ENCODE data around the gene ANKS1A.

GRCh38 chr6:34990971-34991560, 102.0 kb downstream of the ANKS1A start:
- TF ChIP-seq, protein P1, sequence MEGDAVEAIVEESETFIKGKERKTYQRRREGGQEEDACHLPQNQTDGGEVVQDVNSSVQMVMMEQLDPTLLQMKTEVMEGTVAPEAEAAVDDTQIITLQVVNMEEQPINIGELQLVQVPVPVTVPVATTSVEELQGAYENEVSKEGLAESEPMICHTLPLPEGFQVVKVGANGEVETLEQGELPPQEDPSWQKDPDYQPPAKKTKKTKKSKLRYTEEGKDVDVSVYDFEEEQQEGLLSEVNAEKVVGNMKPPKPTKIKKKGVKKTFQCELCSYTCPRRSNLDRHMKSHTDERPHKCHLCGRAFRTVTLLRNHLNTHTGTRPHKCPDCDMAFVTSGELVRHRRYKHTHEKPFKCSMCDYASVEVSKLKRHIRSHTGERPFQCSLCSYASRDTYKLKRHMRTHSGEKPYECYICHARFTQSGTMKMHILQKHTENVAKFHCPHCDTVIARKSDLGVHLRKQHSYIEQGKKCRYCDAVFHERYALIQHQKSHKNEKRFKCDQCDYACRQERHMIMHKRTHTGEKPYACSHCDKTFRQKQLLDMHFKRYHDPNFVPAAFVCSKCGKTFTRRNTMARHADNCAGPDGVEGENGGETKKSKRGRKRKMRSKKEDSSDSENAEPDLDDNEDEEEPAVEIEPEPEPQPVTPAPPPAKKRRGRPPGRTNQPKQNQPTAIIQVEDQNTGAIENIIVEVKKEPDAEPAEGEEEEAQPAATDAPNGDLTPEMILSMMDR (conservative IDR thresholded peaks at IDR 0.05; ENCODE audit: low read depth, low read length) = no peak
- no peak for TF ChIP-seq EZH2 (IDR thresholded peaks at IDR 0.05; ENCODE audit: borderline replicate concordance, low read depth, low read length, poor library complexity, severe bottlenecking)
